ENCODE results near the gene MPPED1.

MPPED1 gene

DNA sequence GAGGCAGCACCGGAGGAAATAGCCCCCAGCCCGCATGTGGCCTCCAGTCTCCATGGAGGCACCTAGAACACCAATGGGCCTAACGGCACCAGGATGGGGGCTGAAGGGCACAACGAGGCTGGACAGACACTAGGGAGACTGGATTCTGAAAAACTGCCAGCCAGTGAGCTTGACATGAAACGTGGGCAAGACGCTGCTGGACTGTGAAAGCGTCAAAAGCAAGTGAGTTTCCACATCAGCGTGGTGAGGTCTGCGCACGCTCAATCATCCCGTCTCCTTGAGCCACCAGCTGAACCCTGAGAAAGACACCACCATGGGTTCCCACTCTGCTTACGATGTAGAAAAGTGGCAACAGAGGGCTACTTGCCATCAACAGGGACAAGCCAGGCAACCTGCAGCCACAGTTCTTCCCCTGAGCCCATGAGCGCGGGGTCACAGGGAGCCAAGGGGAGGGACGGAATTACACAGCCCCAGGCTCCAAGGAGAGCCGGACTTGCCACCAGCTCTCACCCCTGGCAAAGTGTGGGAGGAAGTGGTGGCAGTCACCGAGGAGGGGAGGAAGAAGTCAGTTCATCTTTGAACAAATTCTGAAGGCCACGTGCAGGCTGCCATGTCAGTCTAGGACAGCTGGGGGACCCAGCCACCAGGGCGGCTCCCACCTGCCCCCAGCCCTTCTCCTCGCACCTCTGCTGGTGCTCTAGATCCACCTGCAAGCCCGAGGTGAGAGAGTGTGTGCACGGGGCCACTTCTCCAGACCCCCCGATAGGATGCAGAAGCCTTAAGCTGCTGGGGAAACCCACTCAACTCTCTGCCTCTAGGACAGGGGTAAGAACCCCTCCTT, 131.1 kb downstream of the MPPED1 start:
- no peak for DNase-seq (ENCODE audit: low spot score)

DNA sequence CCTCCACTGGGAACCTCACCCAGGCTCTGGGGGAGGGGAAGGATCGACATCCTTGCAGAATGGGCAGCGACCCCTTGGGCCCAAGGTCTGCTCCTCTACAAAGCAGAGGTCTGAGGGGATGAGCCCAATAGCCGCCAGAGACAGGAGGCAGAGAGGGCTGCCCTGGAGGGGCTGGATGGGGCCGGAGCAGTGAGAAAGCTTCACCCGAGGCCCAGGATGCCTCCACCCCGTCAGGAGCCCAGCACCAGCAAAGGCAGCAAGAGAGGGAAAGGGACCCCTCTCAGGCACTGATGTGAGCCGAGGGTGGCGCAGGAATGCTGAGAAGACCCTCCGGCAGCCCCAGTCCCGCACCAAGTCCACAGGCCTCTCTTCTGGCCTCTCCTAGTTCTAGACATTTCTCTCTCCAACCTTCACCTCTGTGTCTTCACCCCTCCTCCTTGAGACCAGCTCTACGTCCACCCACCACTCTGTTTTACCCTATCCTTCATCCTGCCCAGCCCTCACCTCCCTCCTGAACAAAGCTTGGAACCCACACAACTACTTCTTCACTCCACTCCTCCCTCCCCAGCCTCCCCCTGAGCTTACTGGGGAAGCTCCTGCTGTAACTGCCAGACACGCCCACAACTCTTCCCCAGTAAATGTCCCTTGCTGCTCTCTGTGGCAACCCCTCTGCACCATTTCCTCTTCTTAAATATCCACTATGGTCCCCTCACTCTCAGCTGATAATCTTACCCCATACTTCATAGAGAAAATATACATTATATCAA, 131.9 kb downstream of the MPPED1 start:
- no peak for DNase-seq (ENCODE audit: low spot score)

DNA sequence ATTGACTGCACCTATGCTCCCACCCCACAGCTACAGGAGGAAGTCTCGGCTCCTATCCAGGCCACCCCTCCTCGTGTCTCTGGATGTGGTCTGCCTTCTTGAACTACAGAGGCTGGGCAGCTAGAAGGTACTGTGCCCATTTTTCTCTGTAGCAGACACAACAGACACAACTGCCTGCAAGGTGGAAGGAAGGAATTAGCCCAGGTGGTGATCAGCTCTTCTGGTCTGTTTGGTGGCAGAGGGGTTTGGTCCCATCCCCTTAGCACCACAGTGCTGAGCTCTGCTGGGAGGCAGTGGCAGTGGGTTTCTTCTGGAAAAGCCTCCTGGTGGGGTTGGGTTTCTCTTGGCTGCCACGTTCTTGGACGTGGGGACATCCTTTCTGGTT, 132.5 kb downstream of the MPPED1 start:
- no peak for DNase-seq (ENCODE audit: low spot score)

DNA sequence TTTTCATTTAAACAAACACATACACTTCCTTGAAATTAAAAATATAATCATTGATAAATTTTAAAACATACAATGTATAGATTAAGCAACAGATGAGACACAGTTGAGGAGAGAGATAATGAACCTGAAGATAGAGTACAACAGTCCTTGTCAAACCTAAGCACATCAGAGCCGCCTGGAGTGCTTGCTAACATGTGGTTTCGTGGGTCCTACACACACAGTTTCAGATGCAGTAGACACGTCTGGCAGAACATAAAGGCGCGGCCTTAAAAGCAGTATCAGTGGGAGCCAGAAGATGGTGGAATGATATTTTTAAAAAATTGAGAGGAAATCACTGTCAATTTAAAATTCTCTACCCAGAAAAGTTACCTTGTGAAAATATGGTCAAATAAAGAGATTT, 134.4 kb downstream of the MPPED1 start:
- no peak for DNase-seq (ENCODE audit: low spot score)

DNA sequence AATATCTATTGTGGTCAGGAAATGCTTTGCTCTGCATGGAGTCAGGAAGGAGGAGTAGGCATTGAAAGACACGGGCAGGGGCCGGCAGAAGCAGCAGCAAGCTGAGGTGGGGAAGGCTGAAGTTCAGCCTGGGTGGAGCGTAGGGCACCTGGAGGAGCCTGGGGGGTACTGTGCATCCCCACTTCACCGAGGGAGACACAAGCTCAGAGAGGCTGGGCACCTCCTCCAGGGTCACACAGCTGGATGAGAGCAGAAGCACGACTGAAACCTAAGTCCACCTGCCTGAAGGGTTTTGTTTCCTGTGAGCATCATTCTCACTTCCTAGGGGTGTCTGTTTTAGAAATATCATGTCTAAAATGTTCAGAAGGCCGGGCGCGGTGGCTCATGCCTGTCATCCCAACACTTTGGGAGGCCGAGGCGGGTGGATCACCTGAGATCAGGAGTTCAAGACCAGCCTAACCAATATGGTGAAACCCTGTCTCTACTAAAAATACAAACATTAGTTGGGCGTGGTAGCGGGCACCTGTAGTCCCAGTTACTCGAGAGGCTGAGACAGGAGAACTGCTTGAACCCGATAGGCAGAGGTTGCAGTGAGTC, 138.3 kb downstream of the MPPED1 start:
- DNase-seq (ENCODE audit: low spot score) = no peak

DNA sequence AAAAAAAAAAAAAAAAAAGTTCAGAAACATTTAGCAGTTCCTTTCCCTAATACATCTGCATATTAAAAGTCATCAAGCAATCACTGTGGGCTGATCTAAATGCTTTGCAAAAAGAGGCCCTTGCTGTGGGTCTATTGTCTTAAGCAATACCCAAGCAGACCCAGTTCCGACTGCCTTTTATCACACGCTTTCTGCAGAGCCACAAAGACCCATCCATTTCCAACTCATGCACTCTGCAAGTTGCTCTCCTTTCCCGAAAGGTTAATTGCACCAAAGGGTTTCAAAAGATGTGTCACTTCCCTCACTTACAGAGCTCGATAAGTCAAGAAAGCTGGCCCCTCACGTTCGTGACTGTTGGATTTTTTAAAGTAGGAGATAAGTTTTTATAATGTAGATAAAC, 138.9 kb downstream of the MPPED1 start:
- DNase-seq (ENCODE audit: low spot score) = no peak

DNA sequence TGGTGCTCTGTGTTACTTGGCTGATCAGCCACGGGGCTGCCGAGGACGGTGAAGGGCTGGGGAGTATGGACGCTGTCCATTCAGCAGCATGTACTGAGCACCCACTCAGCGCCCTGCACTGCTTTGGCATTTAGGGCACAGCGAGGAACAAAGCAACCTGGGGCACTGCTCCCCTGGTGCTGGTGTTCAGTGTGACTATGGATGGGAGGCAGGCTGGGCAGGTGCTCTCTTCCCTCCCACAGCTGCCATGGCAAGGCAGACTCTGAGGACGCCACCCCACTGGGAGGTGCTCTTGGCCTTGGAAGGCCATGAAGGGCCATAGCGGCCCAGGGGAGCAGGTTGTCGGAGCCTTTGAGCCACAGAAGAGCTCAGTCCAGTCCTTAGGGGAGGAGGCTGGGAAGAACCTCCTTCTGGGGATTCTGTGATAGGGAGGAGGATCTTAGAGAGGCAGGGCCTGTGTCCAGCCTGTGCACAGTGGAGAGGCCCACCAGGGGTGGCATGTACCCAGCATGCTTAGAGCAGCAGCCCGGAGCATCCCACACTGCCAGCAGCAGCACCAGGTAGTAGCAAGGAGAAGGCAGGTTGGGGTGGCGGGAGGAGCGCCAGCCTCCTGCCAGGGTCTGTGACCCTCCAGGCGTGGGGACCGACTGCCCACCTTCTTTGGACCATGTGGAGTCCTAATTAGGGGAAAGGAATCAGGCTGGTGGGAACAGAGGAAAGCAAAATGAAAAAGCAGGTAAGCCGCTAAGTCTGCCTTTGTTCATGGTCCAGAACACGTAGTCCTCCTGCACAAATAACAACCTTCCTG, 141.8 kb downstream of the MPPED1 start:
- DNase-seq (ENCODE audit: low spot score) = no peak

DNA sequence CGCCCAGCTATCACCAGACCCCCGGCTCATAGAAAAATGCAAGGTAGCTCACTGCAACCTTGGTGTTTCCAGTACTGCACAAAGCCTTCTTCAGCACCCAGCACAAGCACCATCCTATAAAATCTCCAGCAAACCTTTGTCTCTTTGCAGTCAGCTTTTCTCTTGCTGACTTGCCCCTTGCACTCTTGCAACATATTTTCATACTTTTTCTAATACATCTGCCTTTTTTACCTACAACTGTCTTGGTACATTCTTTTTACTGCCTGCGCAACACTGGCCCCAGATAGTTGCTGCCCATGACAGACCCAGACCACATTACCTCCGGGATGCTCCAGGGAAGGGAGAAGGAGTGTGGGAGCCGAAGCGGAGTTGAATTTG, 142.4 kb downstream of the MPPED1 start:
- DNase-seq (ENCODE audit: low spot score) = no peak

DNA sequence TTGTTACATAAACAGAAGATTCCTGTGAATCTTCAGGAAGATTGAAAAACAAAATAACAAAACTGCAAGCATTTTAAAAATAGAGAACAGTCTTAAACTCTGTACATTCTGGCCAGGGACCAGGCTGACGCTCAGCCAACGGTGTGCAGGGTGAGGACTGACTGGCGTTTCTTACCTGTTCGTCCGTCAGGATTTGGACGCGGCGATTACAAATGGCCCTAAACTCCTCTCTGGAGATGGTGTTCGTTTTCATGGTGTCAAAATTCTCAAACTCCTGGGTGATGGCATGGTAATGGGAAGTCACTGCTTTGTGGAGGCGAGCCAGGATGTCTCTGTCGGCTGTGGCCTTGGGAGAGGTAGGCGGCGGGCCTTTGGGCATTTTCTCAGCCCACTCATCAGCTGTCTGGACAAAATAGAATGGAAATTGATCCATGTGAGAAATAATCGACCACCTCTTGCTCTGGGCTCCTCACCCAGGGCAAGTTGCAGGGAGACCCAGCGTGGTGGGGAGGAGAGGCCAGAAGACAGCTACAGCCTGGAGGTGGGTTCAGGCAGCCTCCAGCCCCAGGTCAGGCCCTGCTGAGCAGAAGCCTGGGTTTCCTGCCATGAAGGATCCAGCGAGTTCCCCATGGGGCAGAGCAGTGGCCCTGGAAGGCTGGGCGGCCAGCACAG, 143.0 kb downstream of the MPPED1 start:
- DNase-seq (ENCODE audit: low spot score) = no peak

DNA sequence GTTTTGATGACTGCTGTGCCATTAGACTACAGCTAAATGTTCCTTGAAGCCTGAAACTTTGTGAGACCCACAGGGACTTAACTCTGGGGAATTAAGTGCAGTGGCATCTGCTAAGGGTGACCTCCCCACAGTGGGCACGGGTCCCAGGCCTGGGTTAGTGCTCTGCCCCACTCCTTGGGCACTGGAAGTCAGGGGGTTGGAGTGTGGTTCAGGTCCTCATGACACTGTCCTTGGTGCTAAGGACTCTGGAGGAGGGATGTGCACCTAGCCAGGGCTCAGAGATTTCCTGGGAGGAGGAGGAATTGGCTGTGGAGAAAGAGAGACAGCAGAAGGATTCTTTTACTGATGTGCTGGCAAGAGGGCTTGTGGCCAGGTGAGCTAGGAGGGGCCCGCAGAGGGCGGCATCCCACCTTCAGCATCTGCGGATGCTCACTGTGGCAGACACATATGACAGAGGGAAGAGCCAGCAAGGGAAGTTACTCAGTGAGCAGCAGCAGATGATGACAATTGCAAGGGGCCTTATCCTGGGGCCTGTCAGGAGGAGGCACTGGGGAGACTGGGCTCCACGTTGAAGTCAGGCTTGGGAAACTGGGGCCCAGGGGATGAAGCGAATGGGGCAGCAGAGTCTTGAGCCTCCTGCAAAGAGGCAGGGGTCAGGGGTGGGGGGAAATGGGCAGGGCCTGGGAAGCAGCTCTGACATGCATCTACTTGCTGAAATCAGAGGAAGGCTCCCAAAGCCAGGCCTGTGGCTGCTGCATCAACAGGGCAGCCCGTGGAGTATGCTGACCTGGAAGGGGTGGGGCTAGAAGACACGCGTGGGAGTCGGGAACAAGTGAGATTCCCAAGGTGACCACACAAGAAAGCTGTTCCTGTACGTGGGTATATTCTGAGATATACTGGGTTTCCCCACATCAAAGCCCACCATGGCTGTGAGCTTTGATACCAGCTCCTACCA, 144.0 kb downstream of the MPPED1 start:
- DNase-seq (ENCODE audit: low spot score) = no peak

Data from hematopoietic multipotent progenitor cell treated with erythropoietin and hydrocortisone succinate and interleukin-3 and kit ligand, for 17 days (in vitro differentiated cells).